HUES48 (cell line): ENCODE results near the gene SPATA24.

Source experiments
- H3K27ac ChIP-seq: one replicate; pipeline ENCODE4 v1.7.0; 2013; ENCODE audit warnings: low read depth, low read length, inconsistent platforms
- H3K27me3 ChIP-seq: 2 replicates; pipeline ENCODE4 v1.6.1; 2013; ENCODE audit warnings: mild to moderate bottlenecking, low read length; ENCODE audit not compliant: control insufficient read depth, insufficient read depth
- H3K36me3 ChIP-seq: 2 replicates; pipeline ENCODE4 v1.6.1; 2013; ENCODE audit warnings: low read length; ENCODE audit not compliant: control insufficient read depth, insufficient read depth
- H3K4me1 ChIP-seq: 2 replicates; pipeline ENCODE4 v1.6.1; 2013; ENCODE audit warnings: mild to moderate bottlenecking, low read length; ENCODE audit not compliant: control insufficient read depth, insufficient read depth
- H3K4me3 ChIP-seq: 2 replicates; pipeline ENCODE4 v1.5.1; 2013; ENCODE audit warnings: mild to moderate bottlenecking, low read depth, low read length
- H3K9ac ChIP-seq: 2 replicates; pipeline ENCODE4 v1.6.1; 2013; ENCODE audit warnings: mild to moderate bottlenecking, low read depth, low read length, moderate library complexity
- H3K9me3 ChIP-seq: 2 replicates; pipeline ENCODE4 v1.6.1; 2013; ENCODE audit warnings: low read length; ENCODE audit not compliant: control insufficient read depth, insufficient read depth

SPATA24 gene

GRCh38 chr5:139394123-139394653 lies 9.7 kb downstream of the SPATA24 start:
- Histone ChIP-seq H3K4me3 (peak overlapping the region; percentile 63), H3K9ac (0 out of 2 replicates have a peak overlapping the region, but pooled peaks have one; percentile 20), H3K27me3 (peaks cover 27% of the 10 kb centered on the region), H3K36me3 (no peaks in the 10 kb centered on the region), H3K9me3 (no peaks in the 10 kb centered on the region), H3K4me1 (peaks cover 7% of the 10 kb centered on the region; the same call in 1 of the 2 replicates), H3K27ac (no peak overlapping the region)

DNA sequence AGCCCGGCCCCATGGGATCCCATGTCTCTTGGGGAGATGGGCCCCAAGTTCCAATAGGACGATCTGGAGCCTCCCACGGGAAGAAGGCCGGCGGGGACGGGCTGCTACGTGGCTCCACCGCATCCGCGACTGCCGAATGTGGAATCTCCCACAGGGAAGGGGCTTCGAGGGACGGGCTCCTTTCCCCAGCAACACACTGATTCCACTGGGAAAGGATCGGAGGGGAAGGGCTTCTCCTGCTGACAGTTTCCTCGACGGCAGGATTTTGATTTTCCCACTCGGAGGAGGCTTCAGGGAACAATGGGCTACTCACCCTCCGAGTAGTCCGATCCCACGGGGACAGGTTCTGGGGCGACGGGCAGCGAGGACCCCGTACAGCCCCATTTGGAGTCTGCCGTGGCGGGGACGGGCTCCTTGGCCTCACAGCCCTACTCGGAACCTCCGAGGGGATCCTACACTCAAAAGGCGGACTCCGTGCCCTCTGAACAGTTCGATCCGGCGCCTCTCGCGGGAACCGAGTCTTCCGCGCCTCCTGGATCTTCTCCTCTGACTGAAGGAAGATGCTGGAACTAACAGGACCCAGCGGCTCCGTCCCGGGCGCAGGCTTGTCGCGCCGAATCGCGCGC lies 10.3 kb downstream of the SPATA24 start:
- no peaks in the 10 kb centered on the region for H3K9me3 ChIP-seq
- H3K4me1 ChIP-seq: peaks cover 7% of the 10 kb centered on the region; the same call in 1 of the 2 replicates
- no peak overlapping the region for H3K9ac ChIP-seq
- H3K4me3 ChIP-seq: peak overlapping the region; percentile 63
- H3K27me3 ChIP-seq: peaks cover 27% of the 10 kb centered on the region
- H3K36me3 ChIP-seq: no peaks in the 10 kb centered on the region
- H3K27ac ChIP-seq: no peak overlapping the region

DNA sequence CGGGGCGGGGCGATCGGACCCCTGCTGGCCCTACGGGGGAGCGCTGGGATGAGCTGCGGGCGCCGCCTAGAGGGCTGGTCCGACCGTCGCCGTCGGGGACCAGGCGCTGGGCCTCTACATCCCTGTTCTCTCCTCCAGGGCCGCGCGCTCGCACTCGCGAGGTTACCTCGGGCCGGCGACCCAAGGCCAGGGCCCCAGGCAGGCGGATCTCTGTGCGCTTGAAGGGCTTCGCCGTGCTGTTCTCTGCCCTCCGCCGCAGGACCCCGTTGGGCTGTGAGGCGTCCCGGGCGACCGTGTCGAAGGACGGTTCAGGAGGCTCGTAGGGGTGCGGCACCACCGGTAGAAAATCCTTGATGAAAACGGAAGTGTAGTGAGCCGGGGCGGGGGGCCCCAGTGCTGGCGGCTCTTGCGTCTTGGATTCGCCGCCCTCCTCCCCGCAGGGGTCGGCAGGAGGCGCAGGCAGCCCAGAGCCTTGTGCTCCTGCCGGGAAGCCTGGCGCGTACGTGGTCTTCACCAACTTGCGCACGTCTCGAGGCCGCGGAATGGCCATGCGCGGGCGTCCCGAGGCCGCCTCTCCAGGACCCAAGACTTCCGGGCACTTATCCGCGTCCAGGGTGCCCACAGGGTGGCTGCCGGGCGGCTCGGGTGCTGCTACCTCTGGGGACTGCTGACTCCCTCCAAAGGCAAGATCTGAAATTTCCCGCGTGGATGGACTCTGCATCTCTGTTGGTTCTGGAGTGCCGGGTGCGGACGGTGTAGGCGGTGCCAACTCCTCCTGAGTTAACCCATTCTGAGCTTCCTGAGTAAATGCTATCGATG lies 11.0 kb downstream of the SPATA24 start:
- Histone ChIP-seq H3K9me3 (no peaks in the 10 kb centered on the region), H3K27ac (no peak overlapping the region), H3K9ac (peak overlapping the region; percentile 68), H3K27me3 (peaks cover 27% of the 10 kb centered on the region), H3K36me3 (no peaks in the 10 kb centered on the region), H3K4me3 (peak overlapping the region; percentile 63), H3K4me1 (peaks cover 11% of the 10 kb centered on the region; the same call in 1 of the 2 replicates)

DNA sequence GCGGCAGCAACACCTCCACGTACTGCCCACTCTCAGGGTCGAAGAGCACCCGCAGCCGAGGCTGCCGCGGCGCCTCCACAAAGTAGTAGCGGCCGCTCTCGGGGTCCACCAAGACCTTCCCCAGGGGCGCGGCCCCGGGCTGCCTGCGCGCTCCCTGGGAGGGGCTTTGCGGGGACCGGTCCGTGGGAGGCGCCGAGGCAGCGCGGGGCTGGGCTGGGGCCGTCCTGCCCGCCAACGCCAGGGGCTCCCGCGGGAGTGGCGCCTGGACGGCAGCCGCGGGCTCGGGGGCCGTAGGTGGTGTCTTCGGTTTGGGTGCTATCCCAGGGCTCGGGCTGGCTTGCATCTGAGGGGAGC lies 11.6 kb downstream of the SPATA24 start:
- H3K4me3 ChIP-seq: peak overlapping the region; percentile 63
- H3K9me3 ChIP-seq: no peaks in the 10 kb centered on the region
- no peak overlapping the region for H3K27ac ChIP-seq
- peaks cover 27% of the 10 kb centered on the region for H3K27me3 ChIP-seq
- peaks cover 11% of the 10 kb centered on the region; the same call in 1 of the 2 replicates for H3K4me1 ChIP-seq
- no peak overlapping the region for H3K9ac ChIP-seq
- no peaks in the 10 kb centered on the region for H3K36me3 ChIP-seq

DNA sequence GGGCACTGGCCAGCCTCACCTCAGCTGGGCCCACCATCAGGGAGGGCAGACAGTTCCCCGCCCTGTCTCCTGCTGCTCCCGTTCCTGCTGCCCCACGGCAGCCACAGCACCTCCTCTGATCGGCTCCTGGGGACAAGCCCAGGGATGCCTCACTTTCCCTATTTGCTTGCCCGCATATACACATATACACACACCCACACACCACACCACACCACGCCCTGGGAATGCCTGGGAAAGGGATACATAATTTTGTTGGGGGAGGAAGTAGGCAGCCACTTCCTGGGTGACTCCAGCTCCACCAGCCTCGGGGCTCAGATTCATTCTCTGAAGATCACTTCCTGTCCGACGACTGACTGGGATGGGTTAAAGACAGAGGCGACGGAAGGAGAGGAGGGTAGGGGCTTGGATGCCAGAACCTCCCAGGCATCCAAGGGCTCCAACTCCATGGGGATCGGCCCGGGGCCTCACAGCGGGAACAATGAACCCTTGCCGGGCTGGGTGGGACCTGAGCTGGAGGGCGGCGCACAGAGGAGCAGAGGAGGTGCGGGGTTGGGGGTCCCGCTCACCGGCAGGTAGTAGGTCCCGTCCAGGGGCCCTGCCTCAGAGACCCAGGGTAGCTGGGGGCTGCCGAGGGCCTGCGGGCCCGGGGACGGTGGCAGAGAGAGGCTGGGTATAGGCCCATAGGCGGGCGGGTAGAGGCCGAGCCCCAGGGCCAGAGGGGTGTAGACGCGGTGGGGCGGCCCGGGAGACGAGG lies 12.1 kb downstream of the SPATA24 start:
- peak overlapping the region; percentile 63 for H3K4me3 ChIP-seq
- peaks cover 11% of the 10 kb centered on the region; the same call in 1 of the 2 replicates for H3K4me1 ChIP-seq
- peaks cover 27% of the 10 kb centered on the region for H3K27me3 ChIP-seq
- H3K9me3 ChIP-seq: no peaks in the 10 kb centered on the region
- H3K27ac ChIP-seq: no peak overlapping the region
- no peaks in the 10 kb centered on the region for H3K36me3 ChIP-seq
- no peak overlapping the region for H3K9ac ChIP-seq

DNA sequence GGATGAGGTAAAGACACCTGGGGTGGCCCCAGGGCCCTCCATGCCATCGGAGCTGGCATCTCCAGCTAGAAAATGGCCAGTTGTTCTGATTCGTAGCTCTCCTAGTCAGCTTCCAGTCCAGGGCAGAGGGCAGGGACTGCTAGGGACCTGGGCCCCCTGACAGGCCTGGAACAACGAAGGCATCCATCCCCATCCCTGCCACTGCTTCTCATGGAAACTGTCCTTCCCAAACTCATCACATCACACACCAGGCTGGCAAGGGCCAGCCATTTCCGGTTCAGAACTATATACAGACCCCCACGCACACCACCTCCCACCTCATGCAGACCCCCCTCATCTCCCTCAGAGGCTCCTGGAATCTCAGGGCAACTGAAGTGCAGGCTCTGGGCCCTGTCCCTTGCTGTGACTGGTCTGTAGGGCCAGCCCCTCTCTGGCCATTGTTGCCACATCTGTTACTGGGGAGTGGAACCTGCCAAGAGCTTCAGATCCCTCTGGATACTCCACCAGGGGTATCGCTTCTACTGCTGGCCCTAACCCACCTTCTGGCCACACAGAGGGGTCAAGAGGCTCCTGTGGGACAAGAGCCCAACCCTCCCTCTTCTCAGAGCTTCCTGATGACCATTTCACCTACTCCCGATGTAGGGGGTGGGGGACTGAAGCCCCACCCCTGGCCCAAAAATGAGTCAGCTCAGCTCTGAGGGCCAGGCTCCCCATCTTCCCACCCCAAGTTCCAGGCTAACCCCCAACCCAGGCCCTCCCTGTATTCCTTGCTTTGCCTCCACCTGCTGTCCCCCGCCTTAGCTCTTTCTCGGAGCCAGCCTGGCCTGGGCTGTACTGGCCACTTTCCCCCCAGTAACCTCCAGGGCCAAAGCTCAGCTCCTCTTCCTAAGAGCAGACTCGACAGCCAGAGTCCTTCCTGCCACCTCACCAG lies 13.0 kb downstream of the SPATA24 start:
- Histone ChIP-seq H3K9ac (no peak overlapping the region), H3K4me1 (peaks cover 11% of the 10 kb centered on the region; the same call in 1 of the 2 replicates), H3K36me3 (no peaks in the 10 kb centered on the region), H3K27ac (no peak overlapping the region), H3K27me3 (peaks cover 27% of the 10 kb centered on the region), H3K4me3 (no peak overlapping the region), H3K9me3 (no peaks in the 10 kb centered on the region)

GRCh38 chr5:139389701-139390638 lies 13.9 kb downstream of the SPATA24 start, which contains the start of gene MZB1:
Gene MZB1 (minus strand): TSS chr5:139389913. CDS start chr5:139389856, 57 bp downstream.
- no peak within 1 kb of the TSS for H3K9ac ChIP-seq
- no peak within 1 kb of the TSS for H3K27ac ChIP-seq
- no peaks in the 10 kb centered on the region for H3K36me3 ChIP-seq
- H3K4me1 ChIP-seq: peaks cover 6% of the 10 kb centered on the region; the same call in 1 of the 2 replicates
- peaks cover 23% of the 10 kb centered on the region for H3K27me3 ChIP-seq
- H3K9me3 ChIP-seq: no peaks in the 10 kb centered on the region
- H3K4me3 ChIP-seq: no peak within 1 kb of the TSS

GRCh38 chr5:139388198-139388821 lies 15.6 kb downstream of the SPATA24 start:
- H3K36me3 ChIP-seq: no peaks in the 10 kb centered on the region
- peaks cover 6% of the 10 kb centered on the region for H3K27me3 ChIP-seq
- H3K9me3 ChIP-seq: no peaks in the 10 kb centered on the region
- no peak overlapping the region for H3K9ac ChIP-seq
- H3K4me3 ChIP-seq: no peak overlapping the region
- no peak overlapping the region for H3K27ac ChIP-seq
- peaks cover 6% of the 10 kb centered on the region; the same call in 1 of the 2 replicates for H3K4me1 ChIP-seq

GRCh38 chr5:139387611-139388197 lies 16.2 kb downstream of the SPATA24 start:
- Histone ChIP-seq H3K36me3 (no peaks in the 10 kb centered on the region), H3K9me3 (no peaks in the 10 kb centered on the region), H3K9ac (no peak overlapping the region), H3K27ac (no peak overlapping the region), H3K4me3 (no peak overlapping the region), H3K4me1 (peaks cover 6% of the 10 kb centered on the region; the same call in 1 of the 2 replicates), H3K27me3 (peaks cover under 1% of the 10 kb centered on the region; the same call in 1 of the 2 replicates)
